ENCODE results near the gene KCNN3. TPM values are rescaled to one million over a fixed set of nuclear protein-coding genes. Genes with fewer than 3 reads are reported as not detected.

The KCNN3 gene
- total and polyA plus RNA-seq, 4 donors, result 0.47 to 4.9 (median 1.9) TPM

DNA sequence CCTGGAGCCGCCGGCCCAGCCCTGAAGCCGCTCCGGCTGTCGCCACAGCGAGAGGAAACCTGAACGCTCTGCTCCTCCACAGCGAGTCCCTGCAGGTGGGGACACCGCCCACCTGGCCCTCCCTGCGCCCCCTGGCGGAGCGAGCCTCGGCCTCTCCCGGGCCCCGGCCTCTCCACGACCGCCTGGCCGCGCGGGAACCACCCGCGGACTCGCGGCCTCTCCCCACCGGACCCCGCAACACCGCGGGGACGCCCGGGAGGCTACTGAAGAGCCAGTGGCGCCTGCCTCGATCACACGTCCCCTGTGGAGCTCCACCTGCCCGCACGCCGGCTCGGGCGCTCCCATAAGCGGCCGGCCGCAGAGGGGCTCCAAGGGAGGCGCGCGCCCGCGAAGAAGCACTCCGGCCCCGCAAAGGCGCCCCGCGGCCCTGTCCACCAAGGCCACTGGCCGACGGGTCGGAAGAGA is 109.6 kb downstream of the KCNN3 start:
- peaks cover 0 to 7% (median 0%) of the 10 kb centered on the region in 5 donors for H3K4me1 ChIP-seq (ENCODE audit: control insufficient read depth in 5 of 5, insufficient read depth in 5 of 5, low read length in 5 of 5)
- no peak overlapping the region for H3K4me3 ChIP-seq
- ATAC-seq (ENCODE audit: insufficient read depth, low FRiP score) (peak; percentile 89), DNase-seq (peak in 2 of 3 donors; percentile 49 to 62)
- H3K9me3 ChIP-seq (ENCODE audit: control insufficient read depth in 4 of 4, insufficient read depth in 3 of 4, low read length in 3 of 4), result no peaks in the 10 kb centered on the region
- H3K27me3 ChIP-seq (ENCODE audit: control insufficient read depth in 3 of 3, insufficient read depth in 3 of 3, low read length in 2 of 3), result peaks cover 0 to 38% (median 17%) of the 10 kb centered on the region in 3 donors
- H3K9ac ChIP-seq (ENCODE audit: insufficient read depth in 1 of 2, low read length in 2 of 2), result no peak overlapping the region
- 1 to 7% methylated on average over 34 to 54 of the region's 54 CpGs for WGBS, 2 donors
- TF ChIP-seq, protein P1, sequence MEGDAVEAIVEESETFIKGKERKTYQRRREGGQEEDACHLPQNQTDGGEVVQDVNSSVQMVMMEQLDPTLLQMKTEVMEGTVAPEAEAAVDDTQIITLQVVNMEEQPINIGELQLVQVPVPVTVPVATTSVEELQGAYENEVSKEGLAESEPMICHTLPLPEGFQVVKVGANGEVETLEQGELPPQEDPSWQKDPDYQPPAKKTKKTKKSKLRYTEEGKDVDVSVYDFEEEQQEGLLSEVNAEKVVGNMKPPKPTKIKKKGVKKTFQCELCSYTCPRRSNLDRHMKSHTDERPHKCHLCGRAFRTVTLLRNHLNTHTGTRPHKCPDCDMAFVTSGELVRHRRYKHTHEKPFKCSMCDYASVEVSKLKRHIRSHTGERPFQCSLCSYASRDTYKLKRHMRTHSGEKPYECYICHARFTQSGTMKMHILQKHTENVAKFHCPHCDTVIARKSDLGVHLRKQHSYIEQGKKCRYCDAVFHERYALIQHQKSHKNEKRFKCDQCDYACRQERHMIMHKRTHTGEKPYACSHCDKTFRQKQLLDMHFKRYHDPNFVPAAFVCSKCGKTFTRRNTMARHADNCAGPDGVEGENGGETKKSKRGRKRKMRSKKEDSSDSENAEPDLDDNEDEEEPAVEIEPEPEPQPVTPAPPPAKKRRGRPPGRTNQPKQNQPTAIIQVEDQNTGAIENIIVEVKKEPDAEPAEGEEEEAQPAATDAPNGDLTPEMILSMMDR (IDR thresholded peaks at IDR 0.05; ENCODE audit: control extremely low read depth, extremely low read depth), result peak; percentile 20
- H3K27ac ChIP-seq (ENCODE audit: low read depth in 1 of 2, low read length in 1 of 2), result no peak overlapping the region
- no peaks in the 10 kb centered on the region for H3K36me3 ChIP-seq (ENCODE audit: control insufficient read depth in 4 of 4, insufficient read depth in 4 of 4, low read length in 4 of 4)

DNA sequence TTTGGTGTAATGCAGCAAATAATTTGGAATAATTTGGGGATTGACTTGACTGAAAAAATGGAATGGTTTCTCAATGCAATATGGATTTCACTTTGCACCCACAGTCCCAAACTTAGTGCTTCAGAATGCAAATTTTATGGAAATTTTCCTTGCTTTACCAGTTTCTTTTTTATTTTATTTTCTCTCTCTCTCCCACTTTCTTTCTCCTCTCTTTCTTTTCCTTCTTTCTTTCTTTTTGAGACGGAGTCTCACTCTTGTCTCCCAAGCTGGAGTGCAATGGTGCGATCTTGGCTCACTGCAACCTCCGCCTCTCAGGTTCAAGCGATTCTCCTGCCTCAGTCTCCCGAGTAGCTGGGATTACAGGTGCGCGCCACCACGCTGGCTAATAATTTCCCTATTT is 110.3 kb downstream of the KCNN3 start:
- no peak overlapping the region for H3K4me3 ChIP-seq
- H3K27ac ChIP-seq (ENCODE audit: low read depth in 1 of 2, low read length in 1 of 2), result no peak overlapping the region
- WGBS, 2 donors, result 97 to 98% methylated on average over 8 of the region's 8 CpGs
- DNase-seq (no peak), ATAC-seq (ENCODE audit: insufficient read depth, low FRiP score) (no peak)
- H3K9me3 ChIP-seq (ENCODE audit: control insufficient read depth in 4 of 4, insufficient read depth in 3 of 4, low read length in 3 of 4), result no peaks in the 10 kb centered on the region
- no peaks in the 10 kb centered on the region for H3K36me3 ChIP-seq (ENCODE audit: control insufficient read depth in 4 of 4, insufficient read depth in 4 of 4, low read length in 4 of 4)
- H3K9ac ChIP-seq (ENCODE audit: insufficient read depth in 1 of 2, low read length in 2 of 2), result no peak overlapping the region
- H3K4me1 ChIP-seq (ENCODE audit: control insufficient read depth in 5 of 5, insufficient read depth in 5 of 5, low read length in 5 of 5), result peaks cover 0 to 7% (median 0%) of the 10 kb centered on the region in 5 donors
- H3K27me3 ChIP-seq (ENCODE audit: control insufficient read depth in 3 of 3, insufficient read depth in 3 of 3, low read length in 2 of 3), result peaks cover 0 to 35% (median 14%) of the 10 kb centered on the region in 3 donors
- TF ChIP-seq, protein P1 (IDR thresholded peaks at IDR 0.05; ENCODE audit: control extremely low read depth, extremely low read depth), result no peak

DNA sequence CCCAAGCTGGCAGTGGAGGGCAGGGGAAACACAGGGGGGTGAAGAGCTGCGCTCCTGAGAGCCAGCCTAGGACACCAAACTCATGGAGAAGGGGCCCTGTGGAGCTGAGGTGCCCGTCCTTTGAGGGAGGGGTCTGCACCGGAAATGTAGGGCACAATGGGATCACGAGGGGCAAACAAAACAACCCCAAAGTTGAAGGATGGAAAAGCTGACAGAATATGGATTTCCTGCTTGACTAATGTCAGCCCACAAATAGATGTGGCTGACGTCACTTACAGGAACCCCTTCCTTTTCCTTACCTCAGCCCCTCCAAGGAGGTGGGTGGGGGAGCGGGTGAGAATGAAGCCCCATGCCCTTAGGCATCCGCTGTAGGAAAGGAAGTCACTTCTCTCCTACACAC is 110.9 kb downstream of the KCNN3 start:
- Histone ChIP-seq H3K27me3 (ENCODE audit: control insufficient read depth in 3 of 3, insufficient read depth in 3 of 3, low read length in 2 of 3) (peaks cover 0 to 29% (median 13%) of the 10 kb centered on the region in 3 donors), H3K36me3 (ENCODE audit: control insufficient read depth in 4 of 4, insufficient read depth in 4 of 4, low read length in 4 of 4) (no peaks in the 10 kb centered on the region), H3K9ac (ENCODE audit: insufficient read depth in 1 of 2, low read length in 2 of 2) (no peak overlapping the region), H3K27ac (ENCODE audit: low read depth in 1 of 2, low read length in 1 of 2) (no peak overlapping the region), H3K4me1 (ENCODE audit: control insufficient read depth in 5 of 5, insufficient read depth in 5 of 5, low read length in 5 of 5) (peaks cover 0 to 7% (median 0%) of the 10 kb centered on the region in 5 donors), H3K4me3 (no peak overlapping the region), H3K9me3 (ENCODE audit: control insufficient read depth in 4 of 4, insufficient read depth in 3 of 4, low read length in 3 of 4) (peaks cover 0 to 2% (median 0%) of the 10 kb centered on the region in 4 donors)
- peak in 1 of 3 donors; percentile 24 for DNase-seq
- no peak for ATAC-seq (ENCODE audit: insufficient read depth, low FRiP score)
- TF ChIP-seq, protein P1 (IDR thresholded peaks at IDR 0.05; ENCODE audit: control extremely low read depth, extremely low read depth), result no peak
- WGBS, 2 donors, result 27 to 47% methylated on average over 7 of the region's 7 CpGs

DNA sequence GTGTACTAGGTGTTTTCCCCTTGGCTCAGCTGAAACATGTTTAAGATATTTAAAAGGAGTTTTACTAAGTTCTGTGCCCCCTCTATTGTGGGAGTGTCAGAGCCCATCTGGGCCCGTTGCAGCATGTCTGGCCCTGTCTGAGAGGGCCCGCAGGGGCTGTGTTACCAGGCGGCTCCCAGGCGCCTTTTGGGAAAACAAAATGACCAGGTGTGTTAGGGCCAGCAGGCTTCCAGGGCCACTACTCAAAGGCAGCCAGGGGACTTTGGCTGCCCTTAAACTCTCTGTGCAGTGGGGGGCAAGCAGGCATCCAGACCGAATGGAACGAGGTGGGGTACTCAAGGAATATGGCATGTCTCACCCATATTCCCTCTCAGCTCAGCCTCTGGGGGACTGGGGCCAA is 111.7 kb downstream of the KCNN3 start:
- TF ChIP-seq, protein P1 (IDR thresholded peaks at IDR 0.05; ENCODE audit: control extremely low read depth, extremely low read depth), result no peak
- WGBS, 2 donors, result 88 to 91% methylated on average over 6 of the region's 6 CpGs
- no peak overlapping the region for H3K9ac ChIP-seq (ENCODE audit: insufficient read depth in 1 of 2, low read length in 2 of 2)
- H3K36me3 ChIP-seq (ENCODE audit: control insufficient read depth in 4 of 4, insufficient read depth in 4 of 4, low read length in 4 of 4), result no peaks in the 10 kb centered on the region
- no peak overlapping the region for H3K27ac ChIP-seq (ENCODE audit: low read depth in 1 of 2, low read length in 1 of 2)
- H3K4me1 ChIP-seq (ENCODE audit: control insufficient read depth in 5 of 5, insufficient read depth in 5 of 5, low read length in 5 of 5), result peaks cover 0 to 7% (median 0%) of the 10 kb centered on the region in 5 donors
- H3K9me3 ChIP-seq (ENCODE audit: control insufficient read depth in 4 of 4, insufficient read depth in 3 of 4, low read length in 3 of 4), result peaks cover 0 to 2% (median 0%) of the 10 kb centered on the region in 4 donors
- DNase-seq (no peak), ATAC-seq (ENCODE audit: insufficient read depth, low FRiP score) (no peak)
- no peak overlapping the region for H3K4me3 ChIP-seq
- peaks cover 0 to 25% (median 9%) of the 10 kb centered on the region in 3 donors for H3K27me3 ChIP-seq (ENCODE audit: control insufficient read depth in 3 of 3, insufficient read depth in 3 of 3, low read length in 2 of 3)

Measured in lung (tissue), 12 donors.